Fibroblast of peridontal ligament (primary cell): ENCODE results near the gene MRPS25.

ENCODE experiments used
- DNase-seq: peaks from one replicate; pipeline ENCODE4 v3.0.0-alpha.2; 2010; ENCODE audit errors: extremely low read depth

Gene MRPS25

GRCh38 chr3:15081960-15082664 is 17.0 kb upstream of the MRPS25 start:
- no peak for DNase-seq

- peak; percentile 41 for DNase-seq
Observed at GRCh38 chr3:15079091-15079490, 14.0 kb upstream of the MRPS25 start.

- DNase-seq, result no peak
Observed at GRCh38 chr3:15074500-15074899, 9.4 kb upstream of the MRPS25 start.

GRCh38 chr3:15071699-15072098 is 6.6 kb upstream of the MRPS25 start:
- DNase-seq, result no peak

- DNase-seq, result no peak
Observed at GRCh38 chr3:15069441-15069840, 4.3 kb upstream of the MRPS25 start.

GRCh38 chr3:15066467-15066866 is 1.4 kb upstream of the MRPS25 start:
- DNase-seq, result no peak

GRCh38 chr3:15065550-15066007 is 464 bp upstream of the MRPS25 start:
- no peak for DNase-seq

- DNase-seq, result peak; percentile 30
Observed at GRCh38 chr3:15064299-15064834, 748 bp downstream of the MRPS25 start.

- no peak for DNase-seq
Observed at GRCh38 chr3:15063656-15064286, 1.3 kb downstream of the MRPS25 start.

- DNase-seq, result no peak
Observed at GRCh38 chr3:15063238-15063637, 1.9 kb downstream of the MRPS25 start.

GRCh38 chr3:15060029-15060428 is 5.1 kb downstream of the MRPS25 start:
- no peak for DNase-seq

GRCh38 chr3:15056676-15057404 is 8.3 kb downstream of the MRPS25 start:
- DNase-seq, result no peak

GRCh38 chr3:15055019-15055557 is 10.0 kb downstream of the MRPS25 start:
- DNase-seq, result peak; percentile 20

GRCh38 chr3:15053541-15053940 is 11.6 kb downstream of the MRPS25 start:
- no peak for DNase-seq

GRCh38 chr3:15052335-15053242 is 12.5 kb downstream of the MRPS25 start:
- DNase-seq, result no peak

GRCh38 chr3:15051531-15051930 is 13.6 kb downstream of the MRPS25 start:
- peak; percentile 14 for DNase-seq

- DNase-seq, result no peak
Observed at GRCh38 chr3:15050405-15051092, 14.6 kb downstream of the MRPS25 start.

GRCh38 chr3:15049584-15049983 is 15.5 kb downstream of the MRPS25 start:
- DNase-seq, result no peak

- no peak for DNase-seq
Observed at GRCh38 chr3:15045667-15046066, 19.4 kb downstream of the MRPS25 start.

- DNase-seq, result no peak
Observed at GRCh38 chr3:15044326-15044725, 20.8 kb downstream of the MRPS25 start.
